GM13977 (cell line): ENCODE measurements around the gene FLVCR2.
A peak's percentile ranks its signal among the peaks of the same experiment; 100 is the strongest.

ENCODE experiments used
- DNase-seq: peaks from one replicate; pipeline ENCODE4 v3.0.0; 2012; ENCODE audit warnings: low spot score
- CTCF ChIP-seq: IDR thresholded peaks from 2 replicates; pipeline ENCODE4 v1.5.1; 2012; ENCODE audit warnings: mild to moderate bottlenecking, control low read depth; ENCODE audit not compliant: insufficient read depth; ENCODE audit errors: extremely low read depth, missing control alignments
- in situ Hi-C: fragments of 300-500 bp; cut with MboI; formaldehyde crosslinking; loops from one replicate; pipeline ENCODE4 v1.12.0; 2022; ENCODE audit warnings: low sequenced_read_pairs, low pct_unique_long_range_greater_than_20kb, mixed read lengths, inconsistent platforms; ENCODE audit not compliant: unreplicated experiment

Gene FLVCR2

GRCh38 chr14:75578102-75578785 is at the start of gene FLVCR2:
Gene FLVCR2 (plus strand): TSS chr14:75578620. CDS start chr14:75578973, 353 bp downstream.
- no peak for TF ChIP-seq CTCF
- peak; percentile 79 for DNase-seq
- in situ Hi-C loops = loop anchor here (5.0 kb wide), 1 partner anchor 69 kb away; no protein-coding TSS in a partner anchor

- no peak for TF ChIP-seq CTCF
- in situ Hi-C loops = no loop called here
- DNase-seq = no peak
These were observed 47.2 kb upstream of the FLVCR2 start for GRCh38 chr14:75531256-75531655.

GRCh38 chr14:75531660-75532317 is 46.6 kb upstream of the FLVCR2 start:
- no peak for DNase-seq
- TF ChIP-seq CTCF = no peak
- in situ Hi-C loops = no loop called here

GRCh38 chr14:75533791-75534555 is 44.4 kb upstream of the FLVCR2 start:
- no peak for DNase-seq
- no peak for TF ChIP-seq CTCF
- in situ Hi-C loops = no loop called here

DNA sequence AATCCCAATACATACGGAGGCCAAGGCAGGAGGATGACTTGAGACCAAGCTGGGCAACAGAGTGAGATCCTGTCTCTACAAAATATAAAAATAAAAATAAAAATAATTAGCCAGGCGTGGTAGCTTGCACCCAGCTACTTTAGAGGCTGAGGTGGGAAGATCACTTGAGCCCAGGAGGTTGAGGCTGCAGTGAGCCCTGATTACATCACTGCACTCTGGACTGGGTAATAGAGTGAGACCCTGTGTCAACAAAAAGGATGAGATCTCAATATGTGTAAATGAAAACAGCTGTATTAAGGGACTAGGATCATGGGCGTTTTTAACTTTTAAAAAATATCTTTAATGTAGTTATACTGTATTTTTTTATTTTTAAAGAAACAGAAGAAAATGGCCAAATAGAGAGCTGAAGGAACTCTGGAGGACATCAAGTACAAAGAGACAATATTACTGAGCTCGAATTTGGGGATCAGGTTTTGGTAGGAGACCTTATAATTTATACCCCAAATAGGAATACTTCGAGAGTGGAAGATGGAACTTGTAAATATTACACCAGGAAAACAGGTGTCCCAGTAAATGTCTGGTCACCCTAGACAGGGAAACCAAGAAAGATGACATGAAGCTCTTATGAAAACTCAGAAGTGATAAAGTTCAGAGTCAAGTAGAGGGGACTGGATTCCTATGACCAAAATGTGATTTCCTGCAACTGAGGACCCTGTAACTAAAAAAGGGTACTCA is 43.1 kb upstream of the FLVCR2 start:
- no peak for DNase-seq
- in situ Hi-C loops = no loop called here
- no peak for TF ChIP-seq CTCF

DNA sequence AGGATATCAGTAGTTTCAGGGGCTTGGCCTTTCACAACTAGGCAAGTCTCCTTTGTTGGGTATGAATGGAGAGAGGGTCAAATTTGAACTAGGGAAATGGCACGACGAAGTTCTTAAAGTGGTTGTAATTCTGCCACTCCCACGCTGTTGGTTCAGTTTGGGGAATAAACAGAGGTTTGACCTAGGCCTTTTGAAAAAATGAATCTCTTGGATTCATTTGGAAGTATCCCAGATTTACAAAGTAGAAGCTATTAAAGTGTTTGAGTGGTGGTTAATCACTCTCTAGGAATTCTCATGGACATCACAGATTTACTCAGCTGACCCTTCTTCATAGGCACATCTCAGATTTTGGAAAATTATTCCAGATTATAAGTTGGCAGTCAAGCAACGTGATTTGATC is 41.3 kb upstream of the FLVCR2 start:
- in situ Hi-C loops = no loop called here
- DNase-seq = no peak
- TF ChIP-seq CTCF = no peak
